HCT116 (cell line): ENCODE data around the gene ROCK1.

ENCODE experiments used
- ATF3 ChIP-seq: IDR thresholded peaks from 2 replicates; pipeline ENCODE4 v1.6.1; 2012
- CEBPB ChIP-seq: IDR thresholded peaks from 2 replicates; pipeline ENCODE4 v1.6.1; 2012; ENCODE audit warnings: low read depth
- CTCF ChIP-seq, 3 experiments: fragments of 200-600 bp in 1 of 3; sonication (generic) in 1 of 3; IDR thresholded peaks in 2 of 3; conservative IDR thresholded peaks in 1 of 3; 2 replicates each; pipeline ENCODE4 v1.5.1; 2012 to 2017; ENCODE audit warnings: low read depth in 2 of 3, low read length in 2 of 3, antibody characterized with exemption in 1 of 3, borderline replicate concordance in 1 of 3, control low read depth in 1 of 3, mild to moderate bottlenecking in 1 of 3, mixed read lengths in 1 of 3, mixed run types in 1 of 3, moderate library complexity in 1 of 3; ENCODE audit not compliant: insufficient read depth in 1 of 3
- EGR1 ChIP-seq: IDR thresholded peaks from 2 replicates; pipeline ENCODE4 v1.6.1; 2012; ENCODE audit warnings: low read depth
- JUND ChIP-seq: IDR thresholded peaks from 2 replicates; pipeline ENCODE4 v1.6.1; 2012
- POLR2A ChIP-seq: IDR thresholded peaks from 2 replicates; pipeline ENCODE4 v1.7.0; 2011; ENCODE audit warnings: borderline replicate concordance; ENCODE audit not compliant: insufficient read depth, insufficient read length; ENCODE audit errors: extremely low read depth
- POLR2AphosphoS5 ChIP-seq: IDR thresholded peaks from 2 replicates; pipeline ENCODE4 v1.6.1; 2011; ENCODE audit warnings: mild to moderate bottlenecking, low read depth, low read length, moderate library complexity
- REST ChIP-seq: IDR thresholded peaks from 2 replicates; pipeline ENCODE4 v1.6.1; 2012; ENCODE audit warnings: low read depth
- TCF7L2 ChIP-seq: IDR thresholded peaks from 2 replicates; pipeline ENCODE4 v1.7.0; 2011; ENCODE audit warnings: borderline replicate concordance, inconsistent platforms; ENCODE audit not compliant: insufficient read depth, insufficient read length; ENCODE audit errors: extremely low read depth
- TF ChIP-seq, protein P1 (sequence below): IDR thresholded peaks from 2 replicates; pipeline ENCODE4 v1.6.1; 2012

DNA sequence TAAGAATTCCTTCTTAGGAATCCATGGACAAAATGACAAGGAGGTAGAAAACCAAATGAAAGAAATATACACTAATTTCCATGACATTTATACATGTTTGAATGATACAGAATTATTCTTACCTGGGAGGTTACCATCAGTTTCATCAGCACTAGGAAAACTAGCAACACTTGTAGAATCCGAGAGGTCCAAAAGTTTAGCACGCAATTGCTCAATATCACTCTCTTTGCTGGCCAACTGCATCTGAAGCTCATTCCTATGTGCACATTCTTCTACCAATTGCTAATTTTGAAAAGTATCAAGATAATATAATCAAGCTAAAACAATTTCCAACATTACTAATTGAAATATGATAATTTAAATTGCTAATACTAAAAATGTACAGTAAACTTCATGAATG is 144.8 kb downstream of the ROCK1 start:
- TF ChIP-seq CTCF (IDR thresholded peaks at IDR 0.05 in 2 of 3, conservative IDR thresholded peaks at IDR 0.05 in 1 of 3; ENCODE audit: borderline replicate concordance in 1 of 3, insufficient read depth in 1 of 3, low read depth in 2 of 3, low read length in 2 of 3) (no peak), TCF7L2 (no peak), POLR2AphosphoS5 (no peak), POLR2A (no peak), REST (no peak), CEBPB (no peak), ATF3 (no peak), JUND (no peak), EGR1 (no peak)
- TF ChIP-seq, protein P1, sequence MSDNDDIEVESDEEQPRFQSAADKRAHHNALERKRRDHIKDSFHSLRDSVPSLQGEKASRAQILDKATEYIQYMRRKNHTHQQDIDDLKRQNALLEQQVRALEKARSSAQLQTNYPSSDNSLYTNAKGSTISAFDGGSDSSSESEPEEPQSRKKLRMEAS, result no peak
